Transverse colon (tissue), 3 donors: Measurements from ENCODE around the gene ADPRHL1.

Experiments used
- CTCF ChIP-seq, 5 experiments: fragments of 200-600 bp in 3 of 5; fragments of 450-650 bp in 2 of 5; sonication (generic) in 3 of 5; IDR thresholded peaks; 1 replicate in 2 of 5; 2 replicates in 3 of 5; pipeline ENCODE4 v1.5.1; 2016 to 2017; ENCODE audit warnings: antibody characterized with exemption in 5 of 5, inconsistent platforms in 3 of 5, mild to moderate bottlenecking in 2 of 5, moderate library complexity in 1 of 5
- POLR2A ChIP-seq: fragments of 450-650 bp; IDR thresholded peaks from one replicate; pipeline ENCODE4 v1.6.1; 2016; ENCODE audit warnings: antibody characterized with exemption, mild to moderate bottlenecking, moderate library complexity

- TF ChIP-seq CTCF (IDR thresholded peaks at IDR 0.05) (no peak), POLR2A (no peak)
Observed at GRCh38 chr13:113398963-113399754, 54.1 kb downstream of the ADPRHL1 start.
